H1 (cell line): ENCODE data around the gene GPC3. TPM values are rescaled to one million over a fixed set of nuclear protein-coding genes. Genes with fewer than 3 reads are reported as not detected.

Source experiments
- CTCF ChIA-PET: fragments of 300-600 bp; sonication (Branson Sonifier 250); formaldehyde crosslinking; loops from one replicate; lab custom pipeline; 2021; ENCODE audit not compliant: partially characterized antibody; lab: Charles Lee
- POLR2A ChIA-PET: fragments of 300-600 bp; sonication (Branson Sonifier 250); formaldehyde crosslinking; loops from one replicate; lab custom pipeline; 2021; ENCODE audit warnings: inconsistent platforms; ENCODE audit not compliant: partially characterized antibody; lab: Charles Lee
- DNase-seq, 2 experiments: peaks; one replicate each; pipeline versions ENCODE4 v3.0.0 to v3.0.0-alpha.2; 2010 to 2022; ENCODE audit warnings: low spot score in 2 of 2, low read depth in 1 of 2, mixed read lengths in 1 of 2
- FAIRE-seq: peaks from 2 replicates; lab custom pipeline; 2011; peaks lifted over from hg19 to GRCh38; lab: Jason Lieb, UNC
- H2AFZ ChIP-seq: 2 replicates; pipeline ENCODE4 v1.8.1; 2012; ENCODE audit warnings: low read length, inconsistent platforms
- H2AK5ac ChIP-seq: 2 replicates; pipeline ENCODE4 v1.6.1; 2013; ENCODE audit warnings: low read depth, low read length
- H2BK120ac ChIP-seq: replicated peaks from 2 replicates; pipeline ENCODE3; 2013; ENCODE audit warnings: low read depth, low read length, inconsistent platforms
- H2BK12ac ChIP-seq: 2 replicates; pipeline ENCODE4 v1.6.1; 2013; ENCODE audit warnings: low read depth, low read length
- H2BK15ac ChIP-seq: 2 replicates; pipeline ENCODE4 v1.6.1; 2013; ENCODE audit warnings: low read length
- H2BK20ac ChIP-seq: 2 replicates; pipeline ENCODE4 v1.6.1; 2013; ENCODE audit warnings: low read length
- H2BK5ac ChIP-seq: 2 replicates; pipeline ENCODE4 v1.6.1; 2013; ENCODE audit warnings: low read depth, low read length
- H3K14ac ChIP-seq: 2 replicates; pipeline ENCODE4 v1.6.1; 2013; ENCODE audit warnings: inconsistent platforms; ENCODE audit not compliant: insufficient read length
- H3K18ac ChIP-seq: 2 replicates; pipeline ENCODE4 v1.6.1; 2013; ENCODE audit warnings: low read length; ENCODE audit errors: extremely low read depth
- H3K23ac ChIP-seq: 2 replicates; pipeline ENCODE4 v1.6.1; 2013; ENCODE audit warnings: inconsistent platforms; ENCODE audit not compliant: insufficient read length
- H3K23me2 ChIP-seq: 2 replicates; pipeline ENCODE4 v1.6.1; 2013; ENCODE audit warnings: low read depth, low read length
- H3K27ac ChIP-seq: 2 replicates; pipeline ENCODE4 v1.6.1; 2011; ENCODE audit warnings: low read depth, low read length, inconsistent platforms
- H3K27me3 ChIP-seq, 4 experiments: replicated peaks in 1 of 4; 1 replicate in 1 of 4; 2 replicates in 3 of 4; pipeline versions ENCODE4 v1.6.1 to v1.8.1; 2011 to 2013; ENCODE audit warnings: low read length in 3 of 4, mild to moderate bottlenecking in 3 of 4, inconsistent platforms in 2 of 4, mixed read lengths in 2 of 4, moderate library complexity in 1 of 4; ENCODE audit not compliant: control insufficient read depth in 3 of 4, insufficient read depth in 3 of 4; ENCODE audit errors: extremely low read depth in 1 of 4
- H3K36me3 ChIP-seq, 4 experiments: 2 replicates each; pipeline versions ENCODE4 v1.6.1 to v1.8.1; 2011 to 2013; ENCODE audit warnings: mild to moderate bottlenecking in 4 of 4, low read length in 3 of 4, moderate library complexity in 2 of 4, control low read depth in 1 of 4, inconsistent platforms in 1 of 4; ENCODE audit not compliant: insufficient read depth in 4 of 4, control insufficient read depth in 2 of 4
- H3K4ac ChIP-seq: replicated peaks from 2 replicates; pipeline ENCODE3; 2013; ENCODE audit warnings: low read length, low read depth, mixed read lengths, inconsistent platforms; ENCODE audit not compliant: insufficient read length
- H3K4me1 ChIP-seq, 4 experiments: replicated peaks in 1 of 4; 1 replicate in 1 of 4; 2 replicates in 3 of 4; pipeline versions ENCODE4 v1.6.1 to v1.8.1; 2011 to 2013; ENCODE audit warnings: low read length in 3 of 4, inconsistent platforms in 2 of 4, mixed read lengths in 1 of 4; ENCODE audit not compliant: insufficient read depth in 4 of 4, control insufficient read depth in 3 of 4
- H3K4me2 ChIP-seq, 2 experiments: 2 replicates each; pipeline versions ENCODE4 v1.6.1 to v1.8.1; 2011 to 2013; ENCODE audit warnings: low read depth in 2 of 2, low read length in 2 of 2, control low read depth in 1 of 2, inconsistent platforms in 1 of 2, mild to moderate bottlenecking in 1 of 2; ENCODE audit not compliant: insufficient read depth in 1 of 2
- H3K4me3 ChIP-seq, 4 experiments: fragments of 200-600, 300-600 bp in 1 of 4; sonication (generic), shearing (Covaris generic), sonication (Bioruptor Twin) in 1 of 4; 2 replicates each; pipeline versions ENCODE4 v1.5.1 to v1.8.1; 2011 to 2016; ENCODE audit warnings: low read length in 4 of 4, low read depth in 3 of 4, control low read depth in 2 of 4, inconsistent platforms in 2 of 4, mild to moderate bottlenecking in 2 of 4, mixed read lengths in 1 of 4, moderate library complexity in 1 of 4; ENCODE audit not compliant: insufficient read depth in 2 of 4; ENCODE audit errors: extremely low read depth in 1 of 4
- H3K56ac ChIP-seq: replicated peaks from 2 replicates; pipeline ENCODE3; 2013; ENCODE audit warnings: low read depth, mild to moderate bottlenecking, mixed read lengths, low read length, inconsistent platforms; ENCODE audit not compliant: insufficient read length
- H3K79me1 ChIP-seq: 2 replicates; pipeline ENCODE4 v1.6.1; 2013; ENCODE audit warnings: low read depth, low read length, control low read depth
- H3K79me2 ChIP-seq, 2 experiments: 2 replicates each; pipeline versions ENCODE4 v1.6.1 to v1.8.1; 2012 to 2013; ENCODE audit warnings: low read length in 2 of 2, mild to moderate bottlenecking in 2 of 2, inconsistent platforms in 1 of 2; ENCODE audit not compliant: insufficient read depth in 2 of 2, control insufficient read depth in 1 of 2
- H3K9ac ChIP-seq, 4 experiments: replicated peaks in 1 of 4; 1 replicate in 1 of 4; 2 replicates in 3 of 4; pipeline versions ENCODE4 v1.6.1 to v1.8.1; 2011 to 2013; ENCODE audit warnings: low read depth in 3 of 4, low read length in 3 of 4, control low read depth in 2 of 4, mild to moderate bottlenecking in 2 of 4, moderate library complexity in 2 of 4, inconsistent platforms in 1 of 4; ENCODE audit errors: extremely low read depth in 1 of 4
- H3K9me3 ChIP-seq, 2 experiments: 2 replicates each; pipeline versions ENCODE4 v1.6.1 to v1.8.1; 2012 to 2013; ENCODE audit warnings: mild to moderate bottlenecking in 2 of 2, moderate library complexity in 2 of 2, control low read depth in 1 of 2, inconsistent platforms in 1 of 2, low read depth in 1 of 2, low read length in 1 of 2, mixed read lengths in 1 of 2; ENCODE audit not compliant: insufficient read depth in 2 of 2
- H4K20me1 ChIP-seq, 2 experiments: replicated peaks in 1 of 2; 2 replicates each; pipeline versions ENCODE3 to v1.8.1; 2011 to 2013; ENCODE audit warnings: inconsistent platforms in 2 of 2, low read length in 2 of 2, mild to moderate bottlenecking in 1 of 2; ENCODE audit not compliant: insufficient read depth in 2 of 2, control insufficient read depth in 1 of 2
- H4K5ac ChIP-seq: 2 replicates; pipeline ENCODE4 v1.6.1; 2013; ENCODE audit warnings: low read length, low read depth, mixed read lengths, inconsistent platforms; ENCODE audit not compliant: insufficient read length
- H4K8ac ChIP-seq: 2 replicates; pipeline ENCODE4 v1.8.0; 2013; ENCODE audit warnings: mild to moderate bottlenecking, moderate library complexity, low read length, inconsistent platforms; ENCODE audit not compliant: insufficient read depth; ENCODE audit errors: extremely low read depth
- H4K91ac ChIP-seq: replicated peaks from 2 replicates; pipeline ENCODE3; 2013; ENCODE audit warnings: low read length, mixed read lengths, inconsistent platforms; ENCODE audit not compliant: insufficient read length
- ATF3 ChIP-seq: IDR thresholded peaks from 2 replicates; pipeline ENCODE4 v1.6.1; 2011; ENCODE audit warnings: low read depth, mild to moderate bottlenecking, low read length; ENCODE audit not compliant: insufficient read depth
- BACH1 ChIP-seq: IDR thresholded peaks from 2 replicates; pipeline ENCODE4 v1.6.1; 2012; ENCODE audit warnings: low read length, improper control_type of control experiment
- BCL11A ChIP-seq, 2 experiments: IDR thresholded peaks; one replicate each; pipeline ENCODE4 v1.6.1; 2011; ENCODE audit warnings: low read depth in 2 of 2, low read length in 2 of 2, mild to moderate bottlenecking in 2 of 2
- CBX8 ChIP-seq: fragments of 300-800, 300-1000 bp; sonication (generic); IDR thresholded peaks from 2 replicates; pipeline ENCODE4 v1.7.1; 2016; ENCODE audit warnings: low read depth, low read length, borderline replicate concordance
- CEBPB ChIP-seq: IDR thresholded peaks from 2 replicates; pipeline ENCODE4 v1.6.1; 2012; ENCODE audit warnings: low read depth, low read length
- CHD1 ChIP-seq: IDR thresholded peaks from 2 replicates; pipeline ENCODE4 v1.6.1; 2012; ENCODE audit warnings: low read depth, low read length, improper control_type of control experiment
- HDAC2 ChIP-seq, 2 experiments: fragments of 300-600 bp in 1 of 2; sonication (generic) in 1 of 2; IDR thresholded peaks; 2 replicates each; pipeline ENCODE4 v1.6.1; 2011 to 2012; ENCODE audit warnings: low read depth in 2 of 2, low read length in 2 of 2, mild to moderate bottlenecking in 2 of 2, moderate library complexity in 2 of 2, borderline replicate concordance in 1 of 2, inconsistent platforms in 1 of 2
- JUND ChIP-seq: IDR thresholded peaks from 2 replicates; pipeline ENCODE4 v1.6.1; 2011; ENCODE audit warnings: mild to moderate bottlenecking, improper control_type of control experiment, low read length
- POLR2AphosphoS5 ChIP-seq: IDR thresholded peaks from 2 replicates; pipeline ENCODE4 v1.6.1; 2011; ENCODE audit warnings: low read depth, low read length
- POU5F1 ChIP-seq: IDR thresholded peaks from 2 replicates; pipeline ENCODE4 v1.6.1; 2011; ENCODE audit warnings: low read depth, mild to moderate bottlenecking, low read length, moderate library complexity
- RXRA ChIP-seq: IDR thresholded peaks from 2 replicates; pipeline ENCODE4 v1.6.1; 2011; ENCODE audit warnings: low read depth, mild to moderate bottlenecking, low read length, moderate library complexity; ENCODE audit not compliant: insufficient read depth
- SP4 ChIP-seq: IDR thresholded peaks from 2 replicates; pipeline ENCODE4 v1.6.1; 2012; ENCODE audit warnings: low read length, inconsistent platforms
- SUZ12 ChIP-seq: fragments of 200-600 bp; sonication (generic); IDR thresholded peaks from 2 replicates; pipeline ENCODE4 v1.6.1; 2012; ENCODE audit warnings: mild to moderate bottlenecking, inconsistent platforms, low read length, moderate library complexity, mixed read lengths
- TAF7 ChIP-seq: optimal IDR thresholded peaks from 2 replicates; pipeline ENCODE3; 2011; ENCODE audit warnings: low read depth, mild to moderate bottlenecking, inconsistent platforms, low read length, moderate library complexity, borderline replicate concordance
- TBP ChIP-seq: IDR thresholded peaks from 2 replicates; pipeline ENCODE4 v1.6.1; 2011; ENCODE audit warnings: low read depth, low read length, improper control_type of control experiment
- WGBS, 2 experiments: shearing (Covaris generic) in 1 of 2; methylation state at CpG; one replicate each; pipeline versions ENCODE4 v1.1.6 to v1.1.7; 2013 to 2015; ENCODE audit warnings: low lambda C conversion rate in 2 of 2, mixed read lengths in 2 of 2, inconsistent platforms in 1 of 2, low coverage in 1 of 2, missing lambda C conversion rate in 1 of 2; ENCODE audit not compliant: insufficient replicate concordance in 2 of 2, insufficient coverage in 1 of 2, insufficient read length in 1 of 2; ENCODE audit errors: extremely low coverage in 1 of 2, missing lambda C conversion rate in 1 of 2; 5-methylcytosine and 5-hydroxymethylcytosine counted together
- polyA plus RNA-seq, 7 experiments: library from polyadenylated mRNA; depleted of rRNA in 3 of 7; stranded (reverse) in 5 of 7; unstranded in 2 of 7; fragments of >200 nt in 5 of 7; fragments of 200-250 nt in 2 of 7; gene quantifications; 1 replicate in 5 of 7; 2 replicates in 1 of 7; 4 replicates in 1 of 7; pipeline versions ENCODE4 v1.2.1 to v1.2.3, GENCODE V29; 2011 to 2013; ENCODE audit warnings: missing spikeins in 2 of 7, mixed read lengths in 2 of 7
- total RNA-seq: library from RNA; stranded (reverse); fragmentation: NEBNext Ultra II Directional; extraction: Animal tissue kit (Norgen Biotek cat#: 25700); gene quantifications from 2 replicates; pipeline ENCODE4 v1.2.1, GENCODE V29; 2021

Gene GPC3
- total and polyA plus RNA-seq, 2 of the 8 experiments (the other 6 are each of a cell fraction or from before 2014, with no cell fraction given) = 64.8 to 71.9 TPM

GRCh38 chrX:133938530-133938929 is 46.9 kb downstream of the GPC3 start:
- H3K27me3 ChIP-seq = no peaks in the 10 kb centered on the region
- ChIA-PET POLR2A (no interaction called here), CTCF (interaction anchor here (0.8 kb wide), 1 partner anchor 90 kb away, joined by 3 read pairs; no protein-coding TSS in a partner anchor)
- H2BK120ac ChIP-seq = no peak overlapping the region
- H4K5ac ChIP-seq = no peak overlapping the region
- H3K4me1 ChIP-seq = no peaks in the 10 kb centered on the region
- no peak overlapping the region for H3K27ac ChIP-seq
- no peak overlapping the region for H3K4me3 ChIP-seq
- H2BK12ac ChIP-seq = no peak overlapping the region
- H3K9ac ChIP-seq = no peak overlapping the region
- H3K4me2 ChIP-seq = no peak overlapping the region
- no peak overlapping the region for H2BK20ac ChIP-seq
- no peak overlapping the region for H2AK5ac ChIP-seq
- peaks cover 0 to 3% (median 0%) of the 10 kb centered on the region in 4 experiments; a peak in 1 of 8 replicates for H3K36me3 ChIP-seq
- no peak overlapping the region for H3K56ac ChIP-seq
- H4K91ac ChIP-seq = no peak overlapping the region
- H3K18ac ChIP-seq = no peak overlapping the region
- no peaks in the 10 kb centered on the region for H4K20me1 ChIP-seq
- H3K14ac ChIP-seq = no peak overlapping the region
- no peak overlapping the region for H3K4ac ChIP-seq
- no peak overlapping the region for H2BK15ac ChIP-seq
- no peaks in the 10 kb centered on the region for H3K79me1 ChIP-seq
- no peaks in the 10 kb centered on the region for H3K9me3 ChIP-seq
- H2BK5ac ChIP-seq = no peak overlapping the region
- H2AFZ ChIP-seq = no peak overlapping the region
- H4K8ac ChIP-seq = no peak overlapping the region
- WGBS, 2 experiments = 88% methylated on average over 1 of the region's 1 CpG; no CpG with 5 or more reads in 1 of the 2 experiments
- no peaks in the 10 kb centered on the region for H3K23me2 ChIP-seq
- DNase-seq = no peak
- no peaks in the 10 kb centered on the region for H3K79me2 ChIP-seq
- no peak overlapping the region for H3K23ac ChIP-seq
- FAIRE-seq = no peak
- no peak for TF ChIP-seq POU5F1
- no peak for TF ChIP-seq CHD1
- TF ChIP-seq CBX8 = no peak
- no peak for TF ChIP-seq BCL11A (IDR thresholded peaks at IDR 0.05; ENCODE audit: low read depth in 2 of 2, low read length in 2 of 2)
- TF ChIP-seq JUND = no peak
- no peak for TF ChIP-seq RXRA
- TF ChIP-seq SUZ12 = no peak
- TF ChIP-seq CEBPB = no peak
- TF ChIP-seq HDAC2 (IDR thresholded peaks at IDR 0.05; ENCODE audit: borderline replicate concordance in 1 of 2, low read depth in 2 of 2, low read length in 2 of 2) = no peak
- TF ChIP-seq TBP = no peak
- TF ChIP-seq POLR2AphosphoS5 = no peak
- TF ChIP-seq SP4 = no peak
- no peak for TF ChIP-seq BACH1
- TF ChIP-seq ATF3 = no peak
- TF ChIP-seq TAF7 = no peak
